HTERT RPE-1 (cell line): Measurements from ENCODE around the gene CDSN.
"Not testable (repeated sequence)": the region's sequence is repeated elsewhere in the genome, so short reads cannot be mapped to it uniquely, and the experiment has no call there.

Experiments used
- in situ Hi-C: fragments of 300-500 bp; cut with MboI; formaldehyde crosslinking; loops from 4 replicates; pipeline ENCODE4 v1.14.3; 2020; ENCODE audit warnings: low sequenced_read_pairs

CDSN gene

DNA sequence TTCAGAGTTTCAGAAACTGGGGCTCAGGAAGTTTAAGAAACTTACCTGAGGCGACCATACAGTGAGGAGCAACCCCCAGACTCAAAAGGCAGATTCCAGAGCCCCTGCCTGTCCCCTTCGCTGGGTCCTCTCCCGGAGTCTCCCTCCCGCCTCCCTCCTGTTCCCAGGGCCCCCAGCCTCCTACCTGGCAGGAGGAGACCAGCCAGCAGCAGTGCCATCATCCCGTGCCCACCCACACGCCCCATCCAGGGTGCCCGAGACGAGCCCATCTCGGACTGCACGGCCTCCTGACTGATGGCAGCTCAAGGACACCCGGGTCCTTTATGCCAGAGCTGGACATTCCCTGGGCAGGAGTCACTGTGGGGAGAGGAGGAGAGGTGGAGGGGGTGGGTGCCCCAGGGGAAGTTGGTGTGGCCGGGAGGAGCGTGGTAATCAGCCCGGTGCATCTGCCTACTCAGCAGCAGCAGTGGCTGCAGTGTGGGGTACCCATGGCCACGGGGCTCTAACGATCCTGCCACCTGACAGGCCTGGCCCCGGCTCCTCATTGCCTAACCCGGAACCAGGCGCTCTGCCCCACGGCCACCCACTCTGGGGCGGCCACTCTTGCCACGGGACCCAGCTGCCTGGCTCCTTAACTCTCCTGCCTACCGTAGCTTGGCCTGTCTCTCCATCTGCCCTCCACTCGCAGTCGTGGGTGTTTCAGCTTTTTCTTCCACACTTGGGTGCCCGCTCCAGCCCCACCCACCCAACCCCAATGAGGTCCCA is at the start of gene CDSN:
Gene CDSN (minus strand): TSS at position 296 of the 765 bp plus-strand sequence. CDS start 27 bp downstream, at position 269.
- in situ Hi-C loops, result no loop called here

DNA sequence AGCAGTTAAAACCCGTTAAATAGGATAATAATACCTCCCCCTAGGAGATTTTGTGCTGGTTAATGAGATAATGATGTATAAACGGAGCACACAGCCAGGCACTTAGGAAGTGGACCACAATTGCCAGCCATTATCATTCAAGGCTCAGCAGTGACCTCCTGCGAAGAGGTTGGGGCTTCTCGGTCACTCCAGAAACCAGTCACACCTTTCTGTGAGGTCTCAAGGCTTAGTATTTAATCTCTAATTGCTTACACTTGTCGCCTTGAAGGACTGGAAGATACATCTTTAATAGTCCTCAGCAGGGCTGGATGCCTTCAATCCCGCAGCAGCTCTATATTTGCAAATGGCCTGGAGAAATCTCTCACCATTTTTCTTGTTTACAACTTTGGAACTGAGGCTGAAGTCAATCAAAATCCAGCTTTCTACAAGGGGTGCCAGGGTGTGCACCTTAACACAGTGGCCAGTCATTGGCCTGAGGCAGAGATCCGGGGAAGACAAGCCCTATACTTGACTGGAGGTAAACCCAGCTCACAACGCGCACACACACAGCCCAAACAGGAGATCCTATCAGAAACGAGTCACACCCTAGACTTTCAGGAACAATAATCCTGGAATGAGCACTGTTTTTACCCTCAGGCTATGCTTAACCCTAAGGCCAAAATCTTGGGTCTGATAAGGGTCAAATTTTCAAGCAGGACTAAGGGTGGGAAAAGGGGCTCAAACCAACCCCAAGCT is 49.0 kb upstream of the CDSN start:
- in situ Hi-C loops, result no loop called here

GRCh38 chr6:31168606-31169005 is 48.4 kb upstream of the CDSN start:
- in situ Hi-C loops, result no loop called here

GRCh38 chr6:31165986-31166385 is 45.7 kb upstream of the CDSN start:
- in situ Hi-C loops, result no loop called here

GRCh38 chr6:31165064-31165832 is 45.0 kb upstream of the CDSN start:
- in situ Hi-C loops, result not testable (repeated sequence)

GRCh38 chr6:31164475-31165063 is 44.3 kb upstream of the CDSN start:
- in situ Hi-C loops, result not testable (repeated sequence)

- in situ Hi-C loops, result no loop called here
These were observed 43.7 kb upstream of the CDSN start for GRCh38 chr6:31163922-31164321.

DNA sequence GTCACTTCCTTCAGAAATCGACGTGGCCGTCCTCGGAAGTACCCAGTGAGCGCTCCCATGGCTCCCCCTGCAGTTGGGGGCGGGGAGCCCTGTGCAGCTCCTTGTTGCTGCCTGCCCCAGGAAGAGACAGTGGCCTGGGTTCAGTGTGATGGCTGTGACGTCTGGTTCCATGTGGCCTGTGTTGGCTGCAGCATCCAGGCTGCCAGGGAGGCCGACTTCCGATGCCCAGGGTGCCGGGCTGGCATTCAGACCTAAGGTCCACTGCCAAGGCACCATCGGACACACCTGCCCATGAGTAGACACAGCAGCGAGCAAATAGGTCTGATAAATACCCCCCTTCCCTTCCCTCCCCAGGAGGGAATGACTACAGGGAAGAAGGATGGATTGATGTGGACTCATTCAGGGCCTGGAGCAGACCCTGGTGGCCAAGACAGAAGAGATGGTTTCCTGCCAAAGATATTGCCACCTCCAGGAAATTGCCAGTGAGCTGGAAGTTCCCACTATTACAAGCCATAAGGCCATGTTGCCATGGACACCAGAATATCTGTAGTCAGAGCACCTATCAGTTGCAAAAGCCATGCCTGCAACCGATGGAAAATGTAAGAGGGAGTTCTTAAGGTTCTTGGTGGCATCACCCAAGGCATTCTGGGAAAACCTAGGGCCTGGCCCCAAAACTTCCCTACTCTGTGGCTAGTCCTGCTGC is 42.4 kb upstream of the CDSN start:
- in situ Hi-C loops, result no loop called here

DNA sequence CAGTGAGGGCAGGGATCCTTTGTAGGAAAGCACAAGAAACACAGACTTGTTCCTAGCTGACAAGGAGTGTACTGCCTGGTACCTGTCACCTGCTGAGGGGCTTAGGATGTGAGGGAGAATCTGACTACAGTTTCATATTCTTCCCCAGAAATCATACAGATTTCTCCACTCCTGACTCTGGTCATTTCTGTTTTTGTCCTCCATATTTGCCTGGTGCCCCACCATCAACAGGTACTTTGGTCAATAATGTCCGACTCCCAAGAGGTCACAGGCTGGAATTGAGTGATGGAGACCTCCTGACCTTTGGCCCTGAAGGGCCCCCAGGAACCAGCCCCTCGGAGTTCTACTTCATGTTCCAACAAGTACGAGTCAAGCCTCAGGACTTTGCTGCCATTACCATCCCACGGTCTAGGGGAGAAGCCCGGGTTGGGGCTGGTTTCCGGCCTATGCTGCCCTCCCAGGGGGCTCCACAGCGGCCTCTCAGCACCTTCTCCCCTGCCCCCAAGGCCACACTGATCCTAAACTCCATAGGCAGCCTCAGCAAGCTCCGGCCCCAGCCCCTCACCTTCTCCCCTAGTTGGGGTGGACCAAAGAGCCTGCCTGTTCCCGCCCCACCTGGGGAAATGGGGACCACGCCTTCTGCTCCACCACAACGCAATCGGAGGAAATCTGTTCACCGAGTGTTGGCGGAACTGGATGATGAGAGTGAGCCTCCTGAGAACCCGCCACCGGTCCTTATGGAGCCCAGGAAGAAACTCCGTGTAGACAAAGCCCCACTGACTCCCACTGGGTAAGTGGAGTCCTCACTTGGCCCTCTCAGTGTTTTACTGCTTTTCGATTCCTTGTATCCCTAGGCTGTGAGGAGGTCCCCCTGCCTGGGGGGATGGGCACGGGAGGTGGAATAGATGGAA is 41.2 kb upstream of the CDSN start:
- in situ Hi-C loops, result no loop called here

DNA sequence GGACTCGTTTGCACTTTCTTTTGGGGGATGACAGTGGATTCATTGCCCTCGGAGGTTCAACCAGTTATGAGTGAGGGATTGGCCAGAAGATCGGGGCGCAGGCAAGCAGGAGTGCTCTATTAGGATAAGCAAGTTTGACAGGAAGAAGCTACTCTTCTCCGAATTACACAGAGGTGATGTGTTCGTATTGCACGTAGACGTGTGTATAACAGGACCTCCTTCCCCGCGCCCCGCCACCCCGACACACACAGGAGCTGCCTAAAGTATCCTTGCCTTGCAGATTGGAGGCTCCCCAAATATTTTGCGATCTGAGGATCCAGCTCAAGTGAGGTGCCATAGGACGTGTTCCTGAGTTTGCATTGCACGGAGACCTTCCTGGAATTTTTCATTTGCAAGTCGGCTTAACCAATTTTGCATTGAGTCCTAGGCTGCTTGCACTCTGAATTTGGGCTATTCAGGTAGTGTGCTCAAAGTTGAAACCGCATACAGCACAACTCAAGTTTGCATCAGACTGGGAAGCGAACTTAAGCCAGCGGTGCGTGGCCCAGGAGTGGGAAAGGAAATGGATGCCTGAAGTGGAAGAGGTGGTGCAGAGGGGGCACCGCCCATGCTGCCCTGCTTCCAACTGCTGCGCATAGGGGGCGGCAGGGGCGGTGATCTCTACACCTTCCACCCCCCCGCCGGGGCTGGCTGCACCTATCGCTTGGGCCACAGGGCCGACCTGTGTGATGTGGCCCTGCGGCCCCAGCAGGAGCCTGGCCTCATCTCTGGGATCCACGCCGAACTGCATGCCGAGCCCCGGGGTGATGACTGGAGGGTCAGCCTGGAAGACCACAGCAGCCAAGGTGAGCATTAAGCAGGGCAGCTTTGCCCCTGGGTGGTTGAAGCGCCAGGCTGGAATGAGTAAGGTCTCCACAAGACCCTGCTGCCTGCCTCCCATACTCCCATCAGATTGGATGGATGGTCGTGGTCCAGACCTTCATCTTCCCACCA is 38.9 kb upstream of the CDSN start:
- in situ Hi-C loops, result no loop called here

DNA sequence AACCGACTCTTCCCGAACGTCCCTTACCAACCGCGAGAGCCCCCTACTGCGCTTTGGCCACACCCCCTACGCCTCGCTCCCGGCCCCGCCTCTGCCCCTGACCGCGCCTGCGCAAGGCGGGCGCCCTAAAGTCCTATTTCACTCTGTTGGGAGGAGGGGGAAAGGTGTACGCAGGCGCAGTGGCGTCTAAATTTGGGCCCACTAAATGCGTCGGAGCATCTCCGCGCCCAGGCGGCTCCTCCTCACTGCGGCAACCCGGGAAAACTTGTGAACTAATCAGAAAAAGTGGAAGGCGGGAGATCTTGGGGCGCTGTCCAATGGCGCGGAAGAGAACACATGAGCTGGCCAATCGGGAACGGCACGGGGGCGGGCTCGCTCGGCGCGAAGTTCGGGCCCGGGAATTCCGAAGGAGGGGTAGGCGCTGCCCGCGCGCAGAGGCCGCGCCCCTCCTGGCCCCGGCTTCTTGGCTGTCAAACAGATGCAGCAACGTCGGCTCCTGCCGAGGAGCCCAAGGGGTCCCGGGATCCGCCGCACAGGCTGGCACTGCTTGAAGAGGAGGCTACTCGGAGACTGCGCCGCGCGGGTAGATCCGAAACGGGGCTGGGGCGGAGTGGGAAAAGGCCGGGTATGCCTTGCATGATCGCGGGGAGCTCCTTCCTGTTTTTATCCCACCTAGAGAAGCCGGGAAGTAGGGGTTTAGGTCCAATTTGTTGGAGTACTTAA is 38.1 kb upstream of the CDSN start, which contains the start of gene TCF19:
Gene TCF19 (plus strand): TSS at position 450 of the 723 bp plus-strand sequence. CDS start 881 bp downstream, outside the sequence.
- in situ Hi-C loops, result no loop called here

GRCh38 chr6:31157513-31158139 is 37.4 kb upstream of the CDSN start, which contains the start of gene CCHCR1:
Gene CCHCR1 (minus strand): TSS chr6:31157802. CDS start chr6:31157600, 202 bp downstream.
- in situ Hi-C loops, result no loop called here

DNA sequence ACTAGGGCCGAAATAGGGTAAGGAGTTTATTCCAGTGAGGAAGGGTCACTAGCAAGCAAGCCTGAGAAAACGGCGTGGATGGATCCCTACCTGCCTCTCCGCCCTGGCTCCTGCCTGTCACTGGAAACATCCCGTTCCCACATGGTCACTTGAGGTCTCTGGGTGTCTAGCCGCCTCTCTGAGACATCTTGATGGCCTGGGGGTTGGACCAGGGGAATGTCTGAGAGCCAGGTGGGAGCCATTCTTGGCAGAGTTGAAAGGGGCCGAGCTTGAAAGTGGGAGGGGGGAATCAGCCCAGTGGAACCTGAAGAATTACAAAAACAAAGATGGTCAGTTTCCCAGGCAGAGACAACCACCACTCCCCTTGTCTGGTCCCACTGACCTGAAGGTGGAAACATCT is 36.4 kb upstream of the CDSN start:
- in situ Hi-C loops, result no loop called here

GRCh38 chr6:31154436-31154835 is 34.2 kb upstream of the CDSN start:
- in situ Hi-C loops, result no loop called here

GRCh38 chr6:31152781-31153180 is 32.5 kb upstream of the CDSN start:
- in situ Hi-C loops, result no loop called here

DNA sequence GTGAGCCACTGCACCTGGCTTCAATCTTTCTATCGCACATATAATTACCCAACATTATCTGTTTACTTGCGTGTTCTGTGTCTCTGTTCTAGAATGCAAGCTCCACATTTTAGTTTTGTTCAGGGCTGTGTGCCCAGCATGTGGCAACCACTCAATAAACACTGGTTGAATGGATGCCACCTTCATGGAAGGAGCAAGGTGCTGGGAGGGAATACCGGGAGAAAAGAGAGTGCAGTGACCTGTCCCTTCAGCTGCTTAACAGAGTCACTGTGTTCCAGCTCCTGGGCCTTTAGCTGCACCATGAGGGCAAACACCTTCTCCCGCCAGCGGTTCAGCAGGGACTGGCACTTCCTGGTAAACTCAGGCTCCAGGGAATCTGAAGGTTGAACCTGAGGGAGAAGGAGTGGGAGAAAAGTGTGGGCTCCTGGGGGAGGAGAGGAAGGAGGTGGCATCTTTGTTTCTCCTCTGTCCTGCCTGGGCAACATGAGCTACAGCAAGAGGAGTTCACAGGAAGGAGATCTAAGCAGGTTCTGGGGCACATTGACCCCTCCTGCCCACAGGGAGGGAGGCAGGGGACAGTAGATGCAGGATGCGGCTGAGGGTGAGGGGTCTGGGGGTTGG is 29.7 kb upstream of the CDSN start:
- in situ Hi-C loops, result no loop called here

DNA sequence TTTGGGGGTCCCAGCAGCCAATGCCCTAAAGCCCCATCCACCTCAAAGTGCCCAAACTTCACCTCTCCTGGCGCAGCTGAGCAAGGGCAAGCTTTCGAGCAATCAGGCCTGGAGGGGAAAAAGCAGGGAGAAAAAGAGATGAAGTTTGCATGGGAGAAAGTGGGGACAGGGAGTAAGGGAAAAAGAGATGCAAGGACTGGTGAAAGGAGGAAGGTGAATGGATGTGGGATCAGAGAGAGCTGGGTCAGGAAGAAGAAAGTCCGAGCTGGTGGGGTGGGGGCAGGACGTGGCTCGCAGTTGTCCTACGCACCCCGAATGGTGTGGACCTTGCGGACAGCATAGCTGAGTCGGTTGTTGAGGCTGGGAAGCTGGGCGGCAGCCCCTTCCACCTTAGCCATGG is 25.1 kb upstream of the CDSN start:
- in situ Hi-C loops, result no loop called here
